Smooth muscle cell of the brain vasculature (primary cell): ENCODE measurements around the gene CYBC1.
A peak's percentile ranks its signal among the peaks of the same experiment; 100 is the strongest.

Experiments used
- DNase-seq: peaks from one replicate; pipeline ENCODE4 v3.0.0-alpha.2; 2012; ENCODE audit warnings: low read depth, low spot score

The CYBC1 gene

GRCh38 chr17:82411396-82412053 lies 39.0 kb downstream of the CYBC1 start:
- DNase-seq = no peak

GRCh38 chr17:82410014-82410716 lies 40.4 kb downstream of the CYBC1 start:
- no peak for DNase-seq

- DNase-seq = no peak
Observed at GRCh38 chr17:82408938-82409318, 41.6 kb downstream of the CYBC1 start.

GRCh38 chr17:82408288-82408937 lies 42.1 kb downstream of the CYBC1 start:
- peak; percentile 78 for DNase-seq

DNA sequence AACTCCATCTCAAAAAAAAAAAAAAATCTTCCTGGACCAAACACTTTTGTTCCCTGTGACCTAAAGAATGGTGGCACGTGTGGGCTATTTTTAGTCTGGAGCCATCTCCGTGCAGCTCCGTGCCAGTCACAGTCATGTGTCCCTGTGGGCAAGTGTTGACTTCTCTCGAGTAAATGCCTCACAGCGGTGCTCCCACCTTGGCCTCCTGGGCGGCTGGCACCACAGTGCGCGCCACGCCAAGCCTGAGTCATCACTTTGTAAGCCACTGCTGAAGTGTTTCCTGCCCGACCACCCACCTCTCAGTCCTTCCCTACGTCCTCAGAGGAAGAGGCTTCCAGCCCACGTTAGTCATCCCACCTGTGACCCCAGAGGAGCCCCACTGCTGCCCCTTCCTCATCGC lies 43.3 kb downstream of the CYBC1 start:
- DNase-seq = no peak

DNA sequence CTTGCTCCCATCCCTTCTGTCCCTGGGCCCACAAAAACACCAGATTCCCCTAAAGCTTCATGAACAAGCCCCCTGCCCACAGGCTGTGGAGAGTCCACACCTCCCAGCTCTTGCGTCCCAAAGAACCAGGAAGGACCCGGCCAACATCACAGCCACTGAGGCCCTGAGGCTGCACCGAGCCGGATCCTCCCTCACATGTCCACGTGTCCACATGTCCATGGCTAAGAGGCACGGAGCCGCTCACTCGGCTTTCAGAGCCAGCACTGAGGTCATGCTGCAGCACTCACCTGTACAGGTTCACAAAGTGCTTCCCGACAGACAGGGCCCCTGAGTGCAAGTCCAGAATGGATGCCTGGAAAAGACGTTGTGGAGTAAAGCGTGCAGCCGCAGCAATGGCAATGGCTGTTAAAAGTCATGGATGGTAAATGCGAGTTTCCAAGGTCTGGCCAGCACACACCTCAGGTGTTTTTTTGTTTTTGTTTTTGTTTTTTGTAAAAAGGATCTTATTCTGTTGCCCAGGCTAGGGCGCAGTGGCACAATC lies 44.4 kb downstream of the CYBC1 start:
- no peak for DNase-seq

GRCh38 chr17:82405051-82405450 lies 45.5 kb downstream of the CYBC1 start:
- DNase-seq = no peak

DNA sequence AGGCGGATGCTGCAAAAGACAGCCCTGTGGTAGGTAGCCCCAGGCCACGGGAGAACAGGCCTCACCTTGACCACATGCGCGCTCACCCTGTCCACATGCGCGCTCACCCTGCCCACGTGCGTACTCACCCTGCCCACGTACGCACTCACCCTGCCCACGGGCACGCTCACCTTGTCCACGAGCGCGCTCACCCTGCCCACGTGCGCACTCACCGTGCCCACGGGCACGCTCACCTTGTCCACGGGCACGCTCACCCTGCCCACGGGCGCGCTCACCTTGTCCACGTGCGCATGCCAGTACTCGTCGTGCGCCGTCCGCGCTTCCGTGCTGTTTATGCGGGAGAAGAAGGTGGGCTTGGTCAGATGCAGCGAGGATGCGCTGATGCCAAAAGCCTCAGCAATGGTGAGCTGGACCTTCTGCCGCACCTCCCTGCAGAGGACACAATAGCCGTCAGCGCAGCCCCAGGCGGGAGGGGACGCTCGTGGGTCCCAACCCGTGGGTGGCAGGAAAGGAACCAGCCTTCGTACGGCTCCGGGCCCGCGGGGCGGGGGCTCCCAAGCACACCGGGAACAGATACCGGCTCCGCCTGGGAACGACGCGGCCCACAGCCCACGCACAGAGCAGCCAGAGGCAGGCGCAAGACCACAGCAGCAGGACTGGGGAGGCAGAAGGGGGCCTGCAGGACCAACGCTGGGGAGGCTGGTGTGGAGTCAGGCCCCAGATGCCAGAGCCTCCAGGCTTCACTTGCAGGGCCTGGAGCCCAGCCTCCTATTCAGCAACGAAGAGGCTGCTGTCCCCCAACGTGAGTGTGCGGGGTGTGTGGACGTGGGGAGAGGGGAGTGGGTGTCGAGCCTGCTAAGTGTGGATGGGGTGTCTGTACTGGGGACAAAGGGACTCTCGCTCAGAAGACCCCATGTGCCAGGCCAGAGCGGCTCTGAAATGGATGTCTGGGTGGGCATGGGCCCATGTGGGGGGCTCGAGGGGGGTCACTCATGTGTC lies 46.6 kb downstream of the CYBC1 start:
- no peak for DNase-seq

DNA sequence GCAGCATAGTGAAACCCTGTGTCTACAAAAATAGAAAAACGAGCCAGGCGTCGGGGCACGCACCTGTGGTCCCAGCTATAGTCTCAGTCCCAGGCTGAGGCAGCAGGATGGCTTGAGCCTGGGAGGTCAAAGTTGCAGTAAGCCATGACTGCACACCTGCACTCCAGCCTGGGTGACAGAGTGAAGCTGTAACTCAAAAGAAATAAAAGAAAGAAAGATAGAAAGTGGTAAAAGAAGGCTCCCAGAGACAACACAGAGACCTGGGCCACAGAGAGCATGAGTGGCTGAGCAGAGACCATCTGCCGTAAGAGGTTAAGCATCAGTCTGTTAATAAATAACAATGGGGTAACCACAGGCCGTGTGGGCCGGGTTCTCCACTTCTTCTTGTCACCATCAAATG lies 47.7 kb downstream of the CYBC1 start:
- no peak for DNase-seq

DNA sequence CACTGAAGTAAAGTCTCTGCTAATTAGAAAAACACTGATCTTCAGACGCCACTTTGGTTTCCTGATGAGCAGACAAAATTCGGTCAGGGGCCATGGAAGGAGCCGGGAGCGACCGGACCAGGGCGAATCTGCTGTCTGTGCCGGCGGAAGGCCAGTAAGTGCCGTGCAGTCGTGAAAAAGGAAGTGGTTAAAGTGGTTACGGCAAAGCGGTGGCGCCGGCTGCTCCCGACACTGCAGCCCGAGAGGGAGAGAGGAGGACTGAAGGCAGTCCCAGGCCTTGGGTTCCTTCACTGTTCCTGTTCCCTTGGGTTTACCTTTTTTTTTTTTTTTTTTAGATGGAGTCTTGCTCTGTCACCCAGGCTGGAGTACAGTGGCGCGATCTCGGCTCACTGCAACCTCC lies 49.7 kb downstream of the CYBC1 start:
- no peak for DNase-seq

GRCh38 chr17:82400206-82400605 lies 50.3 kb downstream of the CYBC1 start:
- no peak for DNase-seq

DNA sequence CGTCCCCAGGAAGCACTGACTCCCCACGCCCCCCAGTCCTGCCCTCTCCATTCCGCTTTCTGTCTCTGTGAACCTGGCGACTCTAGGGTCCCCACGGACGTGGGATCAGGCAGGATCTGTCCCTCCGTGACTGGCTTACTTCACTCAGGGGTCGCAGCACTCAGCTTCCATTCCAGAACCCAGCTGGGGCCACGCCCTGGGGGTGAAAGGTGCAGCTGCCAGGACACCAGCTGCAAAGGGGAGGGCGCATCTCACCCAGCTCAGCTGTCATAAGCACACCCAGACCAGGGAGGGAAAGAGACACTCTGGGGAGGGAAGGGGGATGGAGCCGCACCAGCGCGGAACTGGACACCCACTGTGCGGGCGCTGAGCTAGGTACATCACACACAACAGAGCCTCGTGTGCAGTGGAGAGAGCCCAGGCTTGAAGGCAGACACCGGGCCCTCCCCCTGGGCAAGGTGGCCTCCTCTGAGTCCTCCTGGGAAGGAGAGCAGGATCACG lies 50.9 kb downstream of the CYBC1 start:
- DNase-seq = no peak

- DNase-seq = peak; percentile 75
Observed at GRCh38 chr17:82399041-82399441, 51.5 kb downstream of the CYBC1 start.

DNA sequence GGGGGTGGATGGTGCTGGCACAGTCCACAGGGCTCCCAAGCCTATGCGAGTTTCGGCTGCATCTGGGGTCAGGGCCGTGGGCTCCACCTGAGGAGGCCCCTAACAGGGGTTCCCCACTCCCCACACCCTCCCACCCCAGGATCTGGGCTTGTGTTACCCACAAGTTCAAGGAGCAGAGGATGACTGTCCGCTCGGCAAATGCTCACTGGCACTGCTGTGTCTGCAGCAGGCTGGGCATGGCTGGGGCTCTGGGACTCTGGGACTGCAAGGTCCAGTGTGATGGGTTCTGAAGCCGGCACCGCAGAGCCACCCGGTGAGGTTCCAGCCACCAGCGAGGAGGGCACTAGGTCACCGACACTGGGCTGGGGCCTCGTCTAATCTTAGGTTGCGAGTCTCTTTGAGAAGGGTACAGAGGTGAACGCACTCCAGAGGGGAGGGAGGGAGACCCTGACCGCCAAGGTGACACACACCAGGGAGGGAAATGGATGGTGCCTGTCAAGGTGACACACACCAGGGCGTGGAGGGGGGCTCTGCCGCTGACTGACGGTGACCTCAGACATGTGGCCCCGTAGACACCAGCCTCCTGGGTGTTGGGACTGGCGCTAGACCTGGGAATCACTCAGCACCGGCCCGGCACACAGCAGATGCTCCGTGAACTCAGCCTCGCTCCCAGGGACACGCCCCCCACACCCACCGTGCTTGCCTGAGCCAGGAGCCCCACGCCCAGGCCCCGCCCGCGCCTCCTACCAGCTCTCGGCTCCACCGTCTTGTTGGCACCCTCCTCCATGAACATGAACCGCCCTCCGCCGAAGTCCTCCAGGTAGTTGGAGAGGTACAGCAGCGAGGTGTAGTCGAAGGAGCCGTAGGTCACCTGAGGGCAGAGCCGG lies 52.9 kb downstream of the CYBC1 start:
- no peak for DNase-seq

GRCh38 chr17:82396601-82397435 lies 53.7 kb downstream of the CYBC1 start:
- peak; percentile 70 for DNase-seq

DNA sequence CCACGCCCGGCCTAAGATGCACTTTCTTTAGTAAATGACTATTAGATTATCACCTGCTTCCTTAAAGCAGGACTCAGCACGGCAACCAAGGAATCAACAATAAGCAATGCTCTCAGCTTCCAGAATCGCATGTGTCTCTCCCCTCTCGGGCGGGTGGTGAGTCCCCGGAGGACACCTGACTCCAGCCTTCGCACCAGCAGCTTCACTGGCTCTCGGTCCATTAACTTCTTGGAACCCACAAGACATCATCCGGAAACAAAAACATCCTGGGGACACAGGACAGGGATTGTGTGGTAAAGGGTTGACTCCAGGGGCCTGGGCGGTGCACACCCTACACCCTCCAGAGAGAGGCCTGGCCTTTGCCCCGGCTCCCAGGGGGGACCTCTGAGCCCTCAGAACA lies 56.3 kb downstream of the CYBC1 start:
- DNase-seq = no peak

- no peak for DNase-seq
Observed at GRCh38 chr17:82392941-82393340, 57.6 kb downstream of the CYBC1 start.
